Measurements from ENCODE around the gene TLE5.

DNA sequence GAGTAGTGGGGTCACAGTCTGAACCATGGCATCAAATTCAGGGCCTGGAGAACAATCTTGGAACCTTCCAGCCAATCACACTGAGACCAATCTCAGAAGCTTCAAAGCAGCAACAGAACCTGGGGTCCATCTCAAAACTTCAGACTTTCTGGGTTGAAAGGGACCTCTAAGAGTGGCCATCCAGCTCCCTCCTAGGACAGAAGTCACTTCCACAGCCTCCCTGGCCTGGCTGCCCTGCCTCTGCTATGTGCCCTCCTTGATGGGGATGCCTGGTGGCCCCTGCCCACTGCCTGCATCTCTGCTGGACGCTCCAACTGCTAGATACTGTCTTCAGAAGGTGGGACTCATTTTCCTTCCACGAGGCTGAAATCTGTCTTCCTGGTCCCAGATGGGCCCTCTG lies 35.0 kb downstream of the TLE5 start:
- TF ChIP-seq, protein P1, sequence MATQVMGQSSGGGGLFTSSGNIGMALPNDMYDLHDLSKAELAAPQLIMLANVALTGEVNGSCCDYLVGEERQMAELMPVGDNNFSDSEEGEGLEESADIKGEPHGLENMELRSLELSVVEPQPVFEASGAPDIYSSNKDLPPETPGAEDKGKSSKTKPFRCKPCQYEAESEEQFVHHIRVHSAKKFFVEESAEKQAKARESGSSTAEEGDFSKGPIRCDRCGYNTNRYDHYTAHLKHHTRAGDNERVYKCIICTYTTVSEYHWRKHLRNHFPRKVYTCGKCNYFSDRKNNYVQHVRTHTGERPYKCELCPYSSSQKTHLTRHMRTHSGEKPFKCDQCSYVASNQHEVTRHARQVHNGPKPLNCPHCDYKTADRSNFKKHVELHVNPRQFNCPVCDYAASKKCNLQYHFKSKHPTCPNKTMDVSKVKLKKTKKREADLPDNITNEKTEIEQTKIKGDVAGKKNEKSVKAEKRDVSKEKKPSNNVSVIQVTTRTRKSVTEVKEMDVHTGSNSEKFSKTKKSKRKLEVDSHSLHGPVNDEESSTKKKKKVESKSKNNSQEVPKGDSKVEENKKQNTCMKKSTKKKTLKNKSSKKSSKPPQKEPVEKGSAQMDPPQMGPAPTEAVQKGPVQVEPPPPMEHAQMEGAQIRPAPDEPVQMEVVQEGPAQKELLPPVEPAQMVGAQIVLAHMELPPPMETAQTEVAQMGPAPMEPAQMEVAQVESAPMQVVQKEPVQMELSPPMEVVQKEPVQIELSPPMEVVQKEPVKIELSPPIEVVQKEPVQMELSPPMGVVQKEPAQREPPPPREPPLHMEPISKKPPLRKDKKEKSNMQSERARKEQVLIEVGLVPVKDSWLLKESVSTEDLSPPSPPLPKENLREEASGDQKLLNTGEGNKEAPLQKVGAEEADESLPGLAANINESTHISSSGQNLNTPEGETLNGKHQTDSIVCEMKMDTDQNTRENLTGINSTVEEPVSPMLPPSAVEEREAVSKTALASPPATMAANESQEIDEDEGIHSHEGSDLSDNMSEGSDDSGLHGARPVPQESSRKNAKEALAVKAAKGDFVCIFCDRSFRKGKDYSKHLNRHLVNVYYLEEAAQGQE (IDR thresholded peaks at IDR 0.05; ENCODE audit: insufficient replicate concordance, low read depth) = no peak
- TF ChIP-seq, protein P2, sequence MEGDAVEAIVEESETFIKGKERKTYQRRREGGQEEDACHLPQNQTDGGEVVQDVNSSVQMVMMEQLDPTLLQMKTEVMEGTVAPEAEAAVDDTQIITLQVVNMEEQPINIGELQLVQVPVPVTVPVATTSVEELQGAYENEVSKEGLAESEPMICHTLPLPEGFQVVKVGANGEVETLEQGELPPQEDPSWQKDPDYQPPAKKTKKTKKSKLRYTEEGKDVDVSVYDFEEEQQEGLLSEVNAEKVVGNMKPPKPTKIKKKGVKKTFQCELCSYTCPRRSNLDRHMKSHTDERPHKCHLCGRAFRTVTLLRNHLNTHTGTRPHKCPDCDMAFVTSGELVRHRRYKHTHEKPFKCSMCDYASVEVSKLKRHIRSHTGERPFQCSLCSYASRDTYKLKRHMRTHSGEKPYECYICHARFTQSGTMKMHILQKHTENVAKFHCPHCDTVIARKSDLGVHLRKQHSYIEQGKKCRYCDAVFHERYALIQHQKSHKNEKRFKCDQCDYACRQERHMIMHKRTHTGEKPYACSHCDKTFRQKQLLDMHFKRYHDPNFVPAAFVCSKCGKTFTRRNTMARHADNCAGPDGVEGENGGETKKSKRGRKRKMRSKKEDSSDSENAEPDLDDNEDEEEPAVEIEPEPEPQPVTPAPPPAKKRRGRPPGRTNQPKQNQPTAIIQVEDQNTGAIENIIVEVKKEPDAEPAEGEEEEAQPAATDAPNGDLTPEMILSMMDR (IDR thresholded peaks at IDR 0.05; ENCODE audit: insufficient read depth, low read length) = no peak
- TF ChIP-seq POLR2AphosphoS5 (IDR thresholded peaks at IDR 0.05; ENCODE audit: low read depth) = no peak
